Vagina (tissue), 2 donors: ENCODE data around the gene DCST1. TPM values are rescaled to one million over a fixed set of nuclear protein-coding genes. Genes with fewer than 3 reads are reported as not detected.

ENCODE experiments used
- DNase-seq, 2 donors: peaks; one replicate each; pipeline ENCODE4 v3.0.0-alpha.2; 2017; ENCODE audit errors: extremely low spot score in 2 of 2
- H3K27ac ChIP-seq: fragments of 200-600 bp; sonication (generic); one replicate; pipeline ENCODE4 v1.5.1; 2019
- H3K27me3 ChIP-seq: fragments of 200-600 bp; sonication (generic); one replicate; pipeline ENCODE4 v1.5.1; 2019
- H3K36me3 ChIP-seq, 2 donors: fragments of 200-600 bp; sonication (generic); one replicate each; pipeline ENCODE4 v1.5.1; 2017 to 2019
- H3K4me1 ChIP-seq: fragments of 200-600 bp; sonication (generic); one replicate; pipeline ENCODE4 v1.5.1; 2019
- H3K4me3 ChIP-seq, 2 donors: fragments of 200-600 bp; sonication (generic); 1 replicate in 1 of 2; 2 replicates in 1 of 2; pipeline ENCODE4 v1.5.1; 2016 to 2019
- H3K9me3 ChIP-seq: fragments of 200-600 bp; sonication (generic); one replicate; pipeline ENCODE4 v1.5.1; 2019
- POLR2A ChIP-seq, 2 donors: fragments of 450-650 bp; IDR thresholded peaks; one replicate each; pipeline ENCODE4 v1.6.1; 2017; ENCODE audit warnings: antibody characterized with exemption in 2 of 2, mild to moderate bottlenecking in 2 of 2, moderate library complexity in 2 of 2
- POLR2AphosphoS5 ChIP-seq, 2 donors: sonication (generic); formaldehyde crosslinking; IDR thresholded peaks; one replicate each; pipeline ENCODE4 v1.9.0; 2017; ENCODE audit warnings: antibody characterized with exemption in 2 of 2, mild to moderate bottlenecking in 2 of 2, low read depth in 1 of 2; ENCODE audit not compliant: insufficient read depth in 1 of 2
- intact Hi-C: fragments of 100-400 bp; cut with DNase I; formaldehyde crosslinking; loops from one replicate; pipeline ENCODE4 v1.15.1; 2023
- total RNA-seq: library from RNA; depleted of rRNA; stranded (reverse); fragments of >200 nt; gene quantifications from one replicate; pipeline ENCODE4 v1.2.3, GENCODE V29; 2016
- TF ChIP-seq, protein P1 (sequence below), 3 experiments: fragments of 450-650 bp in 2 of 3; fragments of 200-600 bp in 1 of 3; sonication (generic) in 1 of 3; IDR thresholded peaks; one replicate each; pipeline ENCODE4 v1.5.1; 2017 to 2019; ENCODE audit warnings: antibody characterized with exemption in 3 of 3, mild to moderate bottlenecking in 2 of 3, moderate library complexity in 2 of 3

Gene DCST1
- total RNA-seq, 1 donor from 2014 or later, result not detected

- Histone ChIP-seq H3K9me3 (no peaks in the 10 kb centered on the region), H3K4me1 (peaks cover 69% of the 10 kb centered on the region), H3K4me3 (peak overlapping the region; percentile 84 to 85), H3K36me3 (no peaks in the 10 kb centered on the region), H3K27me3 (no peaks in the 10 kb centered on the region), H3K27ac (peak overlapping the region; percentile 99)
- TF ChIP-seq, protein P1, sequence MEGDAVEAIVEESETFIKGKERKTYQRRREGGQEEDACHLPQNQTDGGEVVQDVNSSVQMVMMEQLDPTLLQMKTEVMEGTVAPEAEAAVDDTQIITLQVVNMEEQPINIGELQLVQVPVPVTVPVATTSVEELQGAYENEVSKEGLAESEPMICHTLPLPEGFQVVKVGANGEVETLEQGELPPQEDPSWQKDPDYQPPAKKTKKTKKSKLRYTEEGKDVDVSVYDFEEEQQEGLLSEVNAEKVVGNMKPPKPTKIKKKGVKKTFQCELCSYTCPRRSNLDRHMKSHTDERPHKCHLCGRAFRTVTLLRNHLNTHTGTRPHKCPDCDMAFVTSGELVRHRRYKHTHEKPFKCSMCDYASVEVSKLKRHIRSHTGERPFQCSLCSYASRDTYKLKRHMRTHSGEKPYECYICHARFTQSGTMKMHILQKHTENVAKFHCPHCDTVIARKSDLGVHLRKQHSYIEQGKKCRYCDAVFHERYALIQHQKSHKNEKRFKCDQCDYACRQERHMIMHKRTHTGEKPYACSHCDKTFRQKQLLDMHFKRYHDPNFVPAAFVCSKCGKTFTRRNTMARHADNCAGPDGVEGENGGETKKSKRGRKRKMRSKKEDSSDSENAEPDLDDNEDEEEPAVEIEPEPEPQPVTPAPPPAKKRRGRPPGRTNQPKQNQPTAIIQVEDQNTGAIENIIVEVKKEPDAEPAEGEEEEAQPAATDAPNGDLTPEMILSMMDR (IDR thresholded peaks at IDR 0.05), result no peak
- no peak for TF ChIP-seq POLR2A (IDR thresholded peaks at IDR 0.05)
- TF ChIP-seq POLR2AphosphoS5 (IDR thresholded peaks at IDR 0.05; ENCODE audit: insufficient read depth in 1 of 2, low read depth in 1 of 2), result no peak
- peak in 1 of 2 donors; percentile 91 for DNase-seq
- intact Hi-C loops, result loop anchor here (5.0 kb wide), 3 partner anchors 37 to 677 kb away; partner anchors contain the start of genes ADAM15 and ATP8B2
Observed at GRCh38 chr1:155003766-155004351, 29.8 kb upstream of the DCST1 start.

- H3K9me3 ChIP-seq, result no peaks in the 10 kb centered on the region
Observed at GRCh38 chr1:155004352-155005075, 29.1 kb upstream of the DCST1 start.

GRCh38 chr1:155005076-155006011 lies 28.3 kb upstream of the DCST1 start:
- intact Hi-C loops, result no loop called here
- no peaks in the 10 kb centered on the region for H3K27me3 ChIP-seq
- no peak for DNase-seq
- TF ChIP-seq POLR2A (IDR thresholded peaks at IDR 0.05), result no peak
- TF ChIP-seq POLR2AphosphoS5 (IDR thresholded peaks at IDR 0.05; ENCODE audit: insufficient read depth in 1 of 2, low read depth in 1 of 2), result peak in 1 of 2 donors; percentile 55
- peaks cover 68% of the 10 kb centered on the region for H3K4me1 ChIP-seq
- H3K4me3 ChIP-seq, result peak overlapping the region; percentile 84 to 85
- H3K9me3 ChIP-seq, result no peaks in the 10 kb centered on the region
- no peaks in the 10 kb centered on the region for H3K36me3 ChIP-seq
- H3K27ac ChIP-seq, result peak overlapping the region; percentile 99

More at GRCh38 chr1:155004352-155005075, 29.1 kb upstream of the DCST1 start:
- Histone ChIP-seq H3K4me3 (peak overlapping the region; percentile 84 to 85), H3K4me1 (peaks cover 69% of the 10 kb centered on the region), H3K36me3 (no peaks in the 10 kb centered on the region), H3K27me3 (no peaks in the 10 kb centered on the region), H3K27ac (peak overlapping the region; percentile 99)
- peak in 1 of 2 donors; percentile 90 for DNase-seq
- TF ChIP-seq, protein P1 (IDR thresholded peaks at IDR 0.05), result no peak
- TF ChIP-seq POLR2A (IDR thresholded peaks at IDR 0.05) (no peak), POLR2AphosphoS5 (IDR thresholded peaks at IDR 0.05; ENCODE audit: insufficient read depth in 1 of 2, low read depth in 1 of 2) (no peak)
- intact Hi-C loops, result loop anchor here (5.0 kb wide), 3 partner anchors 37 to 677 kb away; partner anchors contain the start of genes ADAM15 and ATP8B2

DNA sequence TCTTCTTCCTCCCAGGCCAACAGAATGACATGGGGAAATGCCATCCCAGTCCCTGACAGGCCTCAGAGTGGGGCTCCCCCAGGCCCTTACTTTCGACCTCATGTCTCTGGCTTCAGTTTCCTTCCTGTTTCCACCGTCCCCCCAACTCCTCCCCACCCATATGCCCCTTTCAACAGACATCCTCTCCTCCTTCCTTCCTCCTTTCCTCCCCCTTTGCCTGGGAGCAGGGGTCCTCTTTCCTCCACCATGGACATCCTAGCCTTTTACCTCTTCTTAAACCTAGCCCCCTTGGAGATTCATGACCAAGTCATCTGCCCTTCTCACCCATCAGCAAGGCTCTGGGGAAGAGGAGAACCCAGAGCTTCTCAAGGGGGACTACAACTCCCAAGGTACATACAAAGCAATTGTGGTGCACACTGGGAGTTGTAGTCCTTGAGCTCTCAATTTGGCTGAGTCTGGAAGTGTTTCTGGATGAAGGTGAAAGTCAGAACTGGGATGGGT lies 27.0 kb upstream of the DCST1 start:
- intact Hi-C loops, result no loop called here
- no peak for DNase-seq
- H3K4me1 ChIP-seq, result peaks cover 80% of the 10 kb centered on the region
- no peaks in the 10 kb centered on the region for H3K36me3 ChIP-seq
- no peaks in the 10 kb centered on the region for H3K27me3 ChIP-seq
- H3K27ac ChIP-seq, result peak overlapping the region; percentile 99
- TF ChIP-seq POLR2A (IDR thresholded peaks at IDR 0.05), result no peak
- TF ChIP-seq POLR2AphosphoS5 (IDR thresholded peaks at IDR 0.05; ENCODE audit: insufficient read depth in 1 of 2, low read depth in 1 of 2), result no peak
- TF ChIP-seq, protein P1 (IDR thresholded peaks at IDR 0.05), result no peak
- H3K4me3 ChIP-seq, result no peak overlapping the region
- H3K9me3 ChIP-seq, result no peaks in the 10 kb centered on the region
